ENCODE measurements around the gene POFUT2. TPM values are rescaled to one million over a fixed set of nuclear protein-coding genes. Genes with fewer than 3 reads are reported as not detected.

Gene POFUT2
- total RNA-seq, 4 donors from 2014 or later = 7.9 to 11.4 (median 9.4) TPM

GRCh38 chr21:45294509-45295291 lies 7.0 kb upstream of the POFUT2 start:
- intact Hi-C loops (cut with DNase I) = no loop called here
- TF ChIP-seq CTCF (IDR thresholded peaks at IDR 0.05) (no peak), POLR2A (IDR thresholded peaks at IDR 0.05) (peak in 2 of 4 donors; percentile 7 to 30)
- no peaks in the 10 kb centered on the region for H3K9me3 ChIP-seq
- no peaks in the 10 kb centered on the region for H3K36me3 ChIP-seq
- H3K4me3 ChIP-seq = peak overlapping the region in 1 of 4 donors; percentile 10
- no peaks in the 10 kb centered on the region for H3K27me3 ChIP-seq
- no peak for DNase-seq
- WGBS, 2 donors = 74 to 77% methylated on average over 17 to 26 of the region's 40 CpGs
- H3K27ac ChIP-seq = peak overlapping the region; percentile 77 to 95 (median 92)
- H3K4me1 ChIP-seq = peaks cover 20 to 63% (median 36%) of the 10 kb centered on the region in 3 donors

- H3K4me1 ChIP-seq = peaks cover 20 to 60% (median 34%) of the 10 kb centered on the region in 3 donors
- peak overlapping the region in 1 of 4 donors; percentile 10 for H3K4me3 ChIP-seq
- intact Hi-C loops (cut with DNase I) = no loop called here
- WGBS, 2 donors = 78 to 87% methylated on average over 4 to 5 of the region's 23 CpGs
- no peak for DNase-seq
- TF ChIP-seq POLR2A (IDR thresholded peaks at IDR 0.05) = no peak
- no peak for TF ChIP-seq CTCF (IDR thresholded peaks at IDR 0.05)
- no peaks in the 10 kb centered on the region for H3K36me3 ChIP-seq
- no peaks in the 10 kb centered on the region for H3K27me3 ChIP-seq
- H3K27ac ChIP-seq = peak overlapping the region; percentile 77 to 95 (median 92)
- H3K9me3 ChIP-seq = no peaks in the 10 kb centered on the region
These were observed 6.2 kb upstream of the POFUT2 start for GRCh38 chr21:45293726-45294401.

- Histone ChIP-seq H3K4me1 (peaks cover 24 to 66% (median 40%) of the 10 kb centered on the region in 3 donors), H3K27me3 (no peaks in the 10 kb centered on the region), H3K9me3 (no peaks in the 10 kb centered on the region), H3K4me3 (no peak overlapping the region), H3K27ac (peak overlapping the region; percentile 77 to 95 (median 92)), H3K36me3 (no peaks in the 10 kb centered on the region)
- DNase-seq = no peak
- TF ChIP-seq CTCF (IDR thresholded peaks at IDR 0.05) = no peak
- no peak for TF ChIP-seq POLR2A (IDR thresholded peaks at IDR 0.05)
- intact Hi-C loops (cut with DNase I) = no loop called here
- 73 to 74% methylated on average over 17 of the region's 19 CpGs for WGBS, 2 donors
These were observed 5.6 kb upstream of the POFUT2 start for GRCh38 chr21:45293220-45293725.

GRCh38 chr21:45292399-45293219 lies 4.9 kb upstream of the POFUT2 start:
- WGBS, 2 donors = 39% methylated on average over 3 of the region's 24 CpGs; no CpG with 5 or more reads in 1 of the 2 donors
- no peaks in the 10 kb centered on the region for H3K36me3 ChIP-seq
- H3K4me1 ChIP-seq = peaks cover 25 to 68% (median 40%) of the 10 kb centered on the region in 3 donors
- DNase-seq = no peak
- H3K27me3 ChIP-seq = no peaks in the 10 kb centered on the region
- no peaks in the 10 kb centered on the region for H3K9me3 ChIP-seq
- H3K4me3 ChIP-seq = peak overlapping the region in 1 of 4 donors; percentile 16
- no peak for TF ChIP-seq POLR2A (IDR thresholded peaks at IDR 0.05)
- TF ChIP-seq CTCF (IDR thresholded peaks at IDR 0.05) = peak; percentile 92 to 98 (median 96)
- H3K27ac ChIP-seq = peak overlapping the region; percentile 77 to 95 (median 92)
- intact Hi-C loops (cut with DNase I) = no loop called here
